GM12864 (cell line): ENCODE measurements around the gene KY.

Experiments
- DNase-seq: peaks from one replicate; pipeline ENCODE4 v3.0.0-alpha.2; 2011; ENCODE audit warnings: low read depth
- H3K4me3 ChIP-seq: 2 replicates; pipeline ENCODE4 v1.5.1; 2011; ENCODE audit warnings: mild to moderate bottlenecking, low read depth, low read length, control low read depth
- TF ChIP-seq, protein P1 (sequence below): IDR thresholded peaks from 2 replicates; pipeline ENCODE4 v1.5.1; 2011; ENCODE audit warnings: low read depth, mild to moderate bottlenecking, moderate library complexity, low read length, control low read depth, inconsistent platforms; ENCODE audit errors: missing control alignments

Gene KY

DNA sequence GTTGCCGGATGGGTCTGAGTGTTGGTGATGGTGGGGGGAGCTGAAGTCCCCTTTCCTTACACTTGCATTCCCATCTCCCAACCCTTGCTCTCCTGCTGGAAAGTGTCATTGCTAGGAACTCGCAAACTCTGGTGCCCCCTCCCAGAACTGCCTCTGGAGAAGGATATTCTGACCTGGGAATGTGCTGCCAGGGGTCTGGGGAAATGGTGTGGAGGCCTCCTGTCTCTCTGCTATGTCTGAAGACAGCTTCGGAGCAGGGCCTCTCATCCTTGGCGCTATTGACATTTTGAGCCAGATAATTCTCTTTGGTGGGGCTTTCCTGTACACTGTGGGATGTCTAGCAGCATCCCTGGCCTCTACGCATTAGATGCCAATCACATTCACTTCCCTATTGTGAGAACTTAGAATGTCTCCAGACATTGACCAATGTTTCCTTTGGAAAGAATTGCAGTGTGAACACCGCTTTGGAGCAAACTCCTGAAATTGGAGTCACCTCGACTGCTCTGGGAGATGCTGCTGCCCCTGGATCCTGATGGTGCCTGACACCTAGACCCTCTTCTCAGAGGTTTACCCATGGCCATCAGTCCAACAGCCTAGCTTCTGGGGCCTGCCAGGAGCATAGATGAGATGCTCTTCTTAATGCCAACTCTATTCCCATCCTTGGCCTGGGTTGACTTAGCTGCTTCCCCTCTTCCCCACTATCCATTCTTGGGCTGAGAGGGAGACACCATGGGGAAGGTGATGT, 2.2 kb upstream of the KY start:
- H3K4me3 ChIP-seq = no peak overlapping the region
- no peak for DNase-seq
- TF ChIP-seq, protein P1, sequence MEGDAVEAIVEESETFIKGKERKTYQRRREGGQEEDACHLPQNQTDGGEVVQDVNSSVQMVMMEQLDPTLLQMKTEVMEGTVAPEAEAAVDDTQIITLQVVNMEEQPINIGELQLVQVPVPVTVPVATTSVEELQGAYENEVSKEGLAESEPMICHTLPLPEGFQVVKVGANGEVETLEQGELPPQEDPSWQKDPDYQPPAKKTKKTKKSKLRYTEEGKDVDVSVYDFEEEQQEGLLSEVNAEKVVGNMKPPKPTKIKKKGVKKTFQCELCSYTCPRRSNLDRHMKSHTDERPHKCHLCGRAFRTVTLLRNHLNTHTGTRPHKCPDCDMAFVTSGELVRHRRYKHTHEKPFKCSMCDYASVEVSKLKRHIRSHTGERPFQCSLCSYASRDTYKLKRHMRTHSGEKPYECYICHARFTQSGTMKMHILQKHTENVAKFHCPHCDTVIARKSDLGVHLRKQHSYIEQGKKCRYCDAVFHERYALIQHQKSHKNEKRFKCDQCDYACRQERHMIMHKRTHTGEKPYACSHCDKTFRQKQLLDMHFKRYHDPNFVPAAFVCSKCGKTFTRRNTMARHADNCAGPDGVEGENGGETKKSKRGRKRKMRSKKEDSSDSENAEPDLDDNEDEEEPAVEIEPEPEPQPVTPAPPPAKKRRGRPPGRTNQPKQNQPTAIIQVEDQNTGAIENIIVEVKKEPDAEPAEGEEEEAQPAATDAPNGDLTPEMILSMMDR = no peak

DNA sequence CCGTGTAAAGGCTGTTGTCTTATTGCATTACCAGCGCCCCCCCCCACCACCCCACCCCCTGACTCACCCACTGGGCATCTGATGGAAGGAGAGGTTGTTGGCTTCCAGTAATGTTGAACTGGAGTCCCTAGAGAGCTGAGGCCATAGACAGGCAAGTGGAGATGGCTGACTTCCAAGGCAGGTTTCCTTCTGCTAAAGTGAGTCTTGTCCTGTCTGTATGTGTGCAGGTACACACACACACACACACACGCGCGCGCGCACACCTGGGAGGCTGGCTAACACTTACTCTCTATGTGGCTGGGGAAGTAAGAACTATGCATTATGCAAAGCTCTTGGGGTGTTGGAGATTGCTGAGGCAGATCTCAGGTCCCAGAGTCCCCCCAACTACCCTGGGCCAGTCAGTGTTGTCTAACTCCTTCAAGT, 1.6 kb upstream of the KY start:
- DNase-seq = no peak
- no peak overlapping the region for H3K4me3 ChIP-seq
- TF ChIP-seq, protein P1 = no peak

DNA sequence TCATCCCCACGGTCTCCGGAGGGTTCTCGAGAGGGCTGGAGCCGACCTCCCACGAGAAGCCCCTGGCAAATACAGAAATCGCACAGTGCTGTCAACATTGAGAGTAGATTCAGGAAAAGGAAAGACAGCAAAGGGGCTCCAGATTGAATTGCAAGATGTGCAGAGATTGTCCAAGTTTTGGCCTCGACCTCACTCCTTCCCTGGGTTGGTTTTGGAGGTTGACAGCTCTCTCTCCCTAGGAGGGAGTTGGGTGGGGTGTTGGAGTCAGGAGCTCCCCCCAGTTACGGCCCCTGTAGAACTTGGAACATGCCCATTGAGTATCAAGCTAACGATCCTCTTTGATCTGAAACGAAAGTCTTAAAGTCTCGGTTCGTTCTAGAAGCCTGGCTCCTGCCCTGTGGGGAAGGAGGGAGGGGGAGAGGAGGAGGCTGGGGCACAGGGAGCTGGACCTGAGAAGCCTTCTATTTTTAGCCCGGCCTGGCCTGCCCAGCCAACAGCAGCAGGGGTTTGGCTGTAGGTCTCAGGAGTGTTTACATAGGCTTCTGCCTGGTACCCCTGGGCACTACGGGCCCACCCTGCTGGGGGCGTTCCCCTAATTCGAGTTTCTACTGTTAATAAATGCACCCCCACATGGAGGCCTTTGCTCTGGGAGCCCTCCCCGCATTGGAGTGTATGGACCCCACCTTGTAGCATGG, 672 bp upstream of the KY start:
- TF ChIP-seq, protein P1 = no peak
- H3K4me3 ChIP-seq = no peak overlapping the region
- DNase-seq = no peak

DNA sequence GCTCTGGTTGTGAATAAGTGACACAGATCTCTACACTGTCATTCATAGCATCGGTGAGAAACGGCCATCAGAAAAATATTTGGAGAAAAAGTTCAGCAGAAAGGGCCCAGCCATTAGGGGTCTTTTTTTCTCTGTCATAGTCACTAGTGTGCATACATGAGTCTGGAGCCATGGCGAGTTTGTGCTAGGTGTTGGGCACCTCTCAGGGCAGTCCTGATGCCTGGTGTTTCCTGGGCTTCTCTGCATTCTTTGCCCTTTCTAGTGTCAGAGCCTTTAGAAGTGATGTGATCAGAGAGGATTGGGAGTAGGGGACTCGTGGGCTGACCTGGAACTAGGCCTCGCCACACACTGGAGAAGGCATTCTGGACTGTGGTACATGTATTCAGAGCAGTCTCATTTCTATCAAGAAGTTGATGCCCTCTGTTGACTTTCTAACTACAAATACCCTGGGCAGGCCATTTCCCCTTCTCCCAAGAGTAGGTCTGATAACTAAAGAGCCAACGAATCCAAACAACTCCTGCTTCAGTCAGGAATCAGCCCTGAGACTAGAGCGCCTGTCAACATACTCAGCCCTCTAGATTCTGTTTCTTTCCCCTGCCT, 1.6 kb downstream of the KY start:
- no peak overlapping the region for H3K4me3 ChIP-seq
- TF ChIP-seq, protein P1 = no peak
- no peak for DNase-seq

DNA sequence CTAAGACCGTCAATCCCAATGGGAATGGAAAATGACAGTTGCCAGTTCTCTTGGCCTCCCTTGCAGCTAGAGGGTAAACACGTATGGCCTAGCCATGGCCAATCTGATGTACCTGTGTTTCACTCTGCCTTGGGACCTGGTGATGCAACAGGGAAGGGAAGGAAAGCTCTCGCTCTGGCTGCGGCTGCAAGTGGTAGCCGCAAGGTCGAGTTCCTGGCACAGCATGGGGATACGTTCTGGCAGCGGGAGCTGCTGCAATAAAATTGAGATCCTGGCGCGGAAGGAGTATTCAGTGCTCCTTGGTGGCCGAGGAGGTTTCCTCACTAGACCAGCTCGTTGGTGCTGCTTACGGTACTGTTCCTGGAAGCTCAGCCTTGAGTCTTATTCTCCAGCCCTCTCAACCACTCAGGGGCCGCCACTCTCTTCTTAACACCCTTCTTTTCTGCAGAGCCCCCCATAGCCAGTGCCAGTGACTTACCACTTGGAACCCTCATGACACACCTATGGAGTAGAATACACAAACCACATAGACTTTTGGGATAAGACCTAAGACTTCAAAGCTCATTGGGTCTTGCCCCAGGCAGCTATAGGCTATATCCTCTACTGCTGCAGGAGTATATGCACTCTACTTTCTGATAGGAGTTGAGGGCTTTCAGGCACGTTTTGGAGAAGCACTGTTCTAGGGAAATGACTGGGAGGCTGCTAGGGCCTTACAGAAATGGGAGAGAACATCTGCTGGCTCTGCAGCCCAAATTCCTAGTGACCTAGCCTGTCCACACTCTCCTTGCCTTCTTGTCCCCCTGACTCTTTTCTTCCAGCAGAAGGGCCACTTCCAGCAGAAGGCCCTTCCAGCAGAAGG, 2.7 kb downstream of the KY start:
- TF ChIP-seq, protein P1 = no peak
- no peak overlapping the region for H3K4me3 ChIP-seq
- no peak for DNase-seq

DNA sequence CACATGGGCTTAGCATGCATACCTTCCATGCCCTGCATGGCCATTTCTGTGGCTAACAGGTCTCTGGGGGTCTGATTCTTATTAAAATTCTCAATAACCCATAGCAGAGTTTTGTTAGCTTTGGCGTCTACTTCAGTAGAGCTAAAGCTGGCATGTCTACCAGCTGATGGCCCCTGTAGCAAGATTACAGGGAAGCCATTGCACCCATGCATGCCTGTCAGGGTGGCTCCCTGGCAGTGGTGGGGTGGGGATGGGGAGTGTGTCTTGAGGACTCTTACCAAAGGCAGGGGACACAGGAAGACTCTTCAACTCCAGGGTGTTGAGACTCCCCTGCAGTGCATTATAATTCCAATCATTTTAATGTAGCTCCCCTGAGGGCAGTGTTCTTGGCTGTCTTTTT, 4.7 kb downstream of the KY start:
- DNase-seq = no peak
- no peak overlapping the region for H3K4me3 ChIP-seq
- TF ChIP-seq, protein P1 = no peak
